Activated B cell treated with CpG ODN at 0.5 μM for 24 hours (primary cell): ENCODE data around the gene BTBD19. TPM values are rescaled to one million over a fixed set of nuclear protein-coding genes. Genes with fewer than 3 reads are reported as not detected.
A peak's percentile ranks its signal among the peaks of the same experiment; 100 is the strongest.
"Not testable (repeated sequence)": the region's sequence is repeated elsewhere in the genome, so short reads cannot be mapped to it uniquely, and the experiment has no call there.

Source experiments
- ATAC-seq: fragments of 200-7000 bp; cut with Tn5 transposase; one replicate; pipeline ENCODE4 v1.10.0; 2021; ENCODE audit warnings: low read depth, mild to moderate bottlenecking, moderate library complexity
- CTCF ChIA-PET: fragments of 350-600 bp; sonication (Branson Sonifier 250); formaldehyde crosslinking; loops from one replicate; lab custom pipeline; 2021; ENCODE audit warnings: antibody characterized with exemption; lab: Charles Lee
- POLR2A ChIA-PET: fragments of 350-600 bp; sonication (Branson Sonifier 250); formaldehyde crosslinking; loops from one replicate; lab custom pipeline; 2021; ENCODE audit warnings: antibody characterized with exemption; lab: Charles Lee
- DNase-seq: peaks from one replicate; pipeline ENCODE4 v3.0.0; 2022
- H3K27ac Mint-ChIP-seq: one replicate; pipeline ENCODE4 v1.8.0; 2020; ENCODE audit warnings: mixed read lengths
- H3K27me3 Mint-ChIP-seq: one replicate; pipeline ENCODE4 v1.8.0; 2021; ENCODE audit warnings: mixed read lengths
- H3K36me3 Mint-ChIP-seq: one replicate; pipeline ENCODE4 v1.8.0; 2021; ENCODE audit warnings: low read depth, mixed read lengths
- H3K4me1 Mint-ChIP-seq: one replicate; pipeline ENCODE4 v1.8.0; 2021; ENCODE audit warnings: mixed read lengths
- H3K4me3 Mint-ChIP-seq: one replicate; pipeline ENCODE4 v1.8.0; 2020; ENCODE audit warnings: mild to moderate bottlenecking, mixed read lengths
- H3K9me3 Mint-ChIP-seq: one replicate; pipeline ENCODE4 v1.8.0; 2020; ENCODE audit warnings: mixed read lengths
- intact Hi-C: fragments of 100-400 bp; cut with micrococcal nuclease; formaldehyde crosslinking; loops from one replicate; pipeline ENCODE4 v1.15.1; 2024
- total RNA-seq: library from RNA; stranded (reverse); gene quantifications from 2 replicates; pipeline ENCODE4 v1.2.3, GENCODE V29; 2022
- TF ChIP-seq, protein P1 (sequence below): fragments of 200-600 bp; IDR thresholded peaks from one replicate; pipeline ENCODE4 v1.8.0; 2022; ENCODE audit warnings: antibody characterized with exemption, mild to moderate bottlenecking

Gene BTBD19
- total RNA-seq, 1 donor from 2014 or later = 27.6 TPM

DNA sequence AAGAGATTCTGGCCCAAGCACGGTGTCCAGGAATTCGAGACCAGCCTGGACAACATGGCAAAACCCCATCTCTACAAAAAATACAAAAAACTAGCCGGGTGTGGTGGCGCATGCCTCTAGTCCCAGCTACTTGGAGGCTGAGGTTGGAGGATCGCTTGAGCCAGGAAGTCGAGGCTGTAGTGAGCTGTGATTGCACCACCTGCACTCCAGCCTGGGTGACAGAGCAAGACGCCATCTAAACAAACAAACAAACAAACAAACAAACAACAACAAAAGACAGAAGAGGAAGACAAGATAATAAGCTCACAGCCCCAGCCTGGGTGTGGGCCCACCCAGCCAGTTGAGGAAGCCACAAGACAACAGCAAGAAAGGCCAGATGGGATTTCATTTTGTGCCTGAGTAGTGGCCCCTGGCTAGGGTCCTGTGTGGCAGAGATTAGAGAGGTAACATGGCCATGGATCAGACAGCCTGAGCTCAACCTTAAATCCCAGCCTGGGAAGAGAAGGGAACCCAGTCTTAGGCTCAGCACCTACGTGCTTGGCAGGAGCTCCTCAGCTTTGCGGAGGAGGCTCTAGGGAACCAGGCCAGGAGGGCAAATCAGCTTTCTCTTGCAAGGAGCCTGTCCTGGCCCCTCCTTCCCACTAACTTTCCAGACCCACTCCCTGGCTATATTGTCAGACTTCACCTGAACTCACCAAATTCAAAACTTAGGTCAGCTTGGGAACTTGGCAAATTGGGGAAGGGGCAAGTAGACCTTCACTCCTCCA, 15.4 kb upstream of the BTBD19 start:
- H3K4me3 Mint-ChIP-seq = no peak overlapping the region
- intact Hi-C loops = no loop called here
- POLR2A ChIA-PET = interaction anchor here (0.7 to 2.8 kb wide), 13 partner anchors 8 to 546 kb away, joined by 3 to 32 read pairs (median 5); partner anchors contain the start of genes BTBD19, DYNLT4, HECTD3 and RNU5D-1
- H3K27ac Mint-ChIP-seq = no peak overlapping the region
- no peaks in the 10 kb centered on the region for H3K9me3 Mint-ChIP-seq
- ATAC-seq (no peak), DNase-seq (no peak)
- TF ChIP-seq, protein P1, sequence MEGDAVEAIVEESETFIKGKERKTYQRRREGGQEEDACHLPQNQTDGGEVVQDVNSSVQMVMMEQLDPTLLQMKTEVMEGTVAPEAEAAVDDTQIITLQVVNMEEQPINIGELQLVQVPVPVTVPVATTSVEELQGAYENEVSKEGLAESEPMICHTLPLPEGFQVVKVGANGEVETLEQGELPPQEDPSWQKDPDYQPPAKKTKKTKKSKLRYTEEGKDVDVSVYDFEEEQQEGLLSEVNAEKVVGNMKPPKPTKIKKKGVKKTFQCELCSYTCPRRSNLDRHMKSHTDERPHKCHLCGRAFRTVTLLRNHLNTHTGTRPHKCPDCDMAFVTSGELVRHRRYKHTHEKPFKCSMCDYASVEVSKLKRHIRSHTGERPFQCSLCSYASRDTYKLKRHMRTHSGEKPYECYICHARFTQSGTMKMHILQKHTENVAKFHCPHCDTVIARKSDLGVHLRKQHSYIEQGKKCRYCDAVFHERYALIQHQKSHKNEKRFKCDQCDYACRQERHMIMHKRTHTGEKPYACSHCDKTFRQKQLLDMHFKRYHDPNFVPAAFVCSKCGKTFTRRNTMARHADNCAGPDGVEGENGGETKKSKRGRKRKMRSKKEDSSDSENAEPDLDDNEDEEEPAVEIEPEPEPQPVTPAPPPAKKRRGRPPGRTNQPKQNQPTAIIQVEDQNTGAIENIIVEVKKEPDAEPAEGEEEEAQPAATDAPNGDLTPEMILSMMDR = no peak
- no peaks in the 10 kb centered on the region for H3K36me3 Mint-ChIP-seq
- no peaks in the 10 kb centered on the region for H3K4me1 Mint-ChIP-seq
- CTCF ChIA-PET = interaction anchor here (0.8 to 1.8 kb wide), 9 partner anchors 8 to 507 kb away, joined by 3 to 7 read pairs (median 4); partner anchors contain the start of genes BTBD19 and UROD
- H3K27me3 Mint-ChIP-seq = no peaks in the 10 kb centered on the region

DNA sequence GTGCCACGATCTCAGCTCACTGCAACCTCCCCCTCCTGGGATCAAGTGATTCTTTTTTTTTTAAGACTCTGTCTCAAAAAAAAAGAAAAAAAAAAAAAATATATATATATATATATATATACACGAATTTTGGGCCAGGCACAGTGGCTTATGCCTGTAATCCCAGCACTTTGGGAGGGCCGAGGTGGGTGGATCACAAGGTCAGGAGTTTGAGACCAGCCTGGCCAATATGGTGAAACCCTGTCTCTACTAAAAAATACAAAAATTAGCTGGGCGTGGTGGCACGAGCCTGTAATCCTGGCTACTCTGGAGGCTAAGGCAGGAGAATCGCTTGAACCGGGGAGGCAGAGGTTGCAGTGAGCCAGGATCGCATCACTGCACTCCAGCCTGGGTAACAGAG, 10.4 kb upstream of the BTBD19 start:
- ChIA-PET CTCF (interaction anchor here (1.1 to 1.5 kb wide), 2 partner anchors 8 to 217 kb away, joined by 3 to 6 read pairs; no protein-coding TSS in a partner anchor), POLR2A (interaction anchor here (0.7 to 8.7 kb wide), 5 partner anchors 14 to 213 kb away, joined by 3 to 339 read pairs (median 54); partner anchors contain the start of genes BTBD19, HECTD3 and UROD)
- intact Hi-C loops, H3K9me3 Mint-ChIP-seq, DNase-seq, H3K27me3 Mint-ChIP-seq, ATAC-seq, H3K4me3 Mint-ChIP-seq: not testable (repeated sequence)
- H3K36me3 Mint-ChIP-seq = peaks cover 17% of the 10 kb centered on the region
- H3K27ac Mint-ChIP-seq = peak overlapping the region; percentile 59
- peaks cover 28% of the 10 kb centered on the region for H3K4me1 Mint-ChIP-seq

- DNase-seq (no peak), ATAC-seq (no peak)
- Mint-ChIP-seq H3K36me3 (peaks cover 25% of the 10 kb centered on the region), H3K4me3 (peak overlapping the region; percentile 24), H3K9me3 (no peaks in the 10 kb centered on the region), H3K27ac (peak overlapping the region; percentile 100), H3K4me1 (peaks cover 33% of the 10 kb centered on the region), H3K27me3 (no peaks in the 10 kb centered on the region)
- CTCF ChIA-PET = interaction anchor here (1.1 to 1.5 kb wide), 3 partner anchors 9 to 216 kb away, joined by 3 to 7 read pairs (median 6); no protein-coding TSS in a partner anchor
- POLR2A ChIA-PET = interaction anchor here (0.7 to 8.7 kb wide), 9 partner anchors 8 to 215 kb away, joined by 3 to 339 read pairs (median 54); partner anchors contain the start of genes BTBD19, HECTD3, RNU5D-1 and UROD
- intact Hi-C loops = loop anchor here (1.0 kb wide), 3 partner anchors 12 to 213 kb away; partner anchors contain the start of gene HECTD3
- TF ChIP-seq, protein P1 = no peak
Observed at GRCh38 chr1:44798481-44799365, 9.6 kb upstream of the BTBD19 start.

DNA sequence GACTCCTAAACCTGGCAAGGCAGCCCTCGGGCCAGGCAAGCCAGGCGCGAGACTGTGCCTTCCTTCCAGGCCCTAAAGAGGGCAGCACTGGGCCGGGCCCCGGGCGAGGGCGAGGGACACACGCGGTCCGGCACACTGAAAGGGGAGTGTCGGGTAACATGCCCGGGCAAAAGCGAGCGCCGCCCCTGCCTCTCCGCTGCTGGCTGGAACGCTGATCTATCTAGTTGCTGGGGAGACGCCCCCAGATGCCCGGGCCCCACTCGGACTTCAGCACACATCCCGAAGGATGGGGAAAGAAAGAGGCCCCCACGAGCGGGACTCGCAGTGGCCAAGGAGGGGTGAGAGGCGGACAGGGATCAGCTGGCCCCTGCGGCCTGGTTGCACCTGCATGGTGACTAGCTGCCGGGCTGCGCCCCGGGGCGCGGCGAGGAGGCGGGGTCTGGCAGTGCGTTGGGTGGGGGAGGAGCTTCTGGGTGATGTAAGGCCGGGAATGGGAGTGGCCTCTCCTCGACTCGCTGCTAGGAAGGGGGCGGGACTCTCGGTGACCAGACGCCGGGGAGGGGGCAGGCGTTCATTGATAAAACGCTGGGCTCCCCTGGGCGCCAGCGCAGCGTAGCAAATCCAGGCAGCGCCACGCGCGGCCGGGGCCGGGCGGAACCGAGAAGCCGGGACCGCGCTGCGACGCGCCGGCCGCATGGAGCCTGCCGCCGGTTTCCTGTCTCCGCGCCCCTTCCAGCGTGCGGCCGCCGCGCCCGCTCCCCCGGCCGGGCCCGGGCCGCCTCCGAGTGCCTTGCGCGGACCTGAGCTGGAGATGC, 8.3 kb upstream of the BTBD19 start, which contains the start of gene PLK3:
Gene PLK3 (plus strand): TSS at position 608 of the 815 bp plus-strand sequence. CDS start 87 bp downstream, at position 695.
- intact Hi-C loops = loop anchor here (1.0 to 10.0 kb wide), 11 partner anchors 9 to 1453 kb away; partner anchors contain the start of genes EIF2B3, HECTD3, MUTYH and NASP
- ATAC-seq (peak; percentile 88), DNase-seq (peak; percentile 94)
- H3K27me3 Mint-ChIP-seq = no peaks in the 10 kb centered on the region
- H3K27ac Mint-ChIP-seq = peak within 1 kb of the TSS; percentile 100
- TF ChIP-seq, protein P1 = peak; percentile 30
- peaks cover 37% of the 10 kb centered on the region for H3K36me3 Mint-ChIP-seq
- ChIA-PET POLR2A (interaction anchor here (0.6 to 8.7 kb wide), 31 partner anchors 9 to 1081 kb away, joined by 3 to 339 read pairs (median 7); partner anchors contain the start of genes AKR1A1, BTBD19, EIF2B3 and HECTD3), CTCF (interaction anchor here (0.6 to 2.0 kb wide), 15 partner anchors 9 to 693 kb away, joined by 3 to 25 read pairs (median 5); partner anchors contain the start of genes HECTD3, PTCH2, RNU5D-1 and RPS8)
- peak within 1 kb of the TSS; percentile 97 for H3K4me3 Mint-ChIP-seq
- H3K9me3 Mint-ChIP-seq = no peaks in the 10 kb centered on the region
- H3K4me1 Mint-ChIP-seq = peaks cover 33% of the 10 kb centered on the region
